ENCODE measurements around the gene CEP41.
"Not testable (repeated sequence)": the region's sequence is repeated elsewhere in the genome, so short reads cannot be mapped to it uniquely, and the experiment has no call there.

The CEP41 gene

DNA sequence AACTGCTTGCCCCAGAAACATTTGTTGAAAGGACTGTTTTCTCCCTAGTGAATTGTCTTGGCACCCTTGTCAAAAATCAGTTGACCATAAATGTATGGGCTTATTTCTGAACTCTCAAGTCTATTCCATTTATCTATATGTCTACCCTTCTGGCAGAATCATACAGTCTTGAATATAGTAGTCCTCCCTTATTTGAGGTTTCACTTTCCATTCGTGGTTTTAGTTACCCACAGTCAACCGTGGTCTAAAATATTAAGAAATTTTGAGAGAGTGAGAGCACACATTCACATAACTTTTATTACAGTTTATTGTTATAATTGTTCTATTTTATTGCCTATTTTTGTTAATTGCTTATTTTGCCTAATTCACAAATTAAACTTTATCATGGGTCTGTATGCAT is 17.4 kb upstream of the CEP41 start:
- no peak for DNase-seq

DNA sequence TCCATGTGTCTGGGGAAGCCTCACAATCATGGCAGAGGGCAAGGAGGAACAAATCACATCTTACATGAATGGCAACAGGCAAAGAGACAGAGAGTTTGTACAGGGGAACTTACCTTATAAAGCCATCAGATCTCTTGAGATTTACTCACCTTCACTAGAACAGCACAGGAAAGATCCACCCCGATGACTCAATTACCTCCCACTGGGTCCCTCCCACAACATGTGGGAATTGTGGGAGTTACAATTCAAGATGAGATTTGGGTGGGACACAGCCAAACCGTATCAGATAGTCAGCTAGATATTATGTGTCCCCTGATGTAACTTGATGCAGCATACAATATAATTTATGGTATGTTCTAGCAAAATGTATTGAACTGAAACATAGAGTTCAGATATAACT is 14.1 kb upstream of the CEP41 start:
- no peak for DNase-seq

DNA sequence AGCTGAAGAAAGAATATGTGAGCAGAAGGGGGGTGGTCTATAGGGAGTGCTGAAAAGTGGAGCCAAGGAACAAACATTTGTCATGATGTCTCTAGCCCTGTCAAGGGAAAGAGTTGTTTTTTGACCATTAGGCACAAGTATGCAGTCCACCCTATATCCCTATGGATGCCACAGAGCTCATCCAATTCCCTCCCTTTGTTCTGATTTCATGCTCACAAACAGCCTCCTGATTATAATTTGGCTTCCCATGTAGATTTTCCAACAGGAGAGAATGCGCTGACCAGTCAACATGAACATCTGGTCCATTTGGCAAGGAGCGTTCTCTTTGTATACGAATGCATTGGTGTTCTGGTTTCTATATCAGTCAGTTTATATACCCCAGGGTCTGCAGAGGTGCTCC is 12.1 kb upstream of the CEP41 start:
- no peak for DNase-seq

DNA sequence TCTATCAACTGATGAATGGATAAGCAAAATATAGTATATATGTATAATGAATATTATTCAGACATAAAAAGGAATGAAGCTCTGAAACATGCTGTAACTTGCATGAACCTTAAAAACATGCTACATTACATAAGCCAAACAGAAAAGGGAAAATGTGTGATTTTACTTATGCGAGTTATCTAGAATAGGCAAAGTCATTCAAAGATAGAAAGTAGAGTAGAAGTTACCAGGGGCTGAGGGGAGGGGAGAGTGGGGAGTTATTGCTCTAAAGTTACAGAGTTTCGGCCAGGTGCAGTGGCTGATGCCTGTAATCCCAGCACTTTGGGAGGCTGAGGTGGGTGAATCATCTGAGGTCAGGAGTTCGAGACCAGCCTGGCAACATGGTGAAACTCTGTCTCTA is 10.5 kb upstream of the CEP41 start:
- DNase-seq = not testable (repeated sequence)

DNA sequence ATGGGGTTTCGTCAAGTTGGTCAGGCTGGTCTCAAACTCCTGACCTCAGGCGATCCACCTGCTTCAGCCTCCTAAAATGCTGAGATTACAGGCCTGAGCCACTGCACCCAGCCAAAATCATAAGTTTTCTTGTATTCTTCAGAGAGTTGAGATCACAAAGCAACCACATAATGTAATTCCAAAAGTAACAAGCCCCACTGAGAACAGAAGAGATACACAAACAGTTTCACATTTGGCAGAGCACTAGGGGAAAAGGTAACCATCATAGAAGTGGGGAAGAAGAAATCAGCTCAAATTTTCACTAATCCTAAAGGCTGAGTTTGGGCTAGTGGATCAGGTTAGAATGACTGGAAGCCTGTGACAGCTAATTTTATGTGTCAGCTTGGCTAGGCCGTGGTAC is 5.4 kb upstream of the CEP41 start:
- DNase-seq = no peak

DNA sequence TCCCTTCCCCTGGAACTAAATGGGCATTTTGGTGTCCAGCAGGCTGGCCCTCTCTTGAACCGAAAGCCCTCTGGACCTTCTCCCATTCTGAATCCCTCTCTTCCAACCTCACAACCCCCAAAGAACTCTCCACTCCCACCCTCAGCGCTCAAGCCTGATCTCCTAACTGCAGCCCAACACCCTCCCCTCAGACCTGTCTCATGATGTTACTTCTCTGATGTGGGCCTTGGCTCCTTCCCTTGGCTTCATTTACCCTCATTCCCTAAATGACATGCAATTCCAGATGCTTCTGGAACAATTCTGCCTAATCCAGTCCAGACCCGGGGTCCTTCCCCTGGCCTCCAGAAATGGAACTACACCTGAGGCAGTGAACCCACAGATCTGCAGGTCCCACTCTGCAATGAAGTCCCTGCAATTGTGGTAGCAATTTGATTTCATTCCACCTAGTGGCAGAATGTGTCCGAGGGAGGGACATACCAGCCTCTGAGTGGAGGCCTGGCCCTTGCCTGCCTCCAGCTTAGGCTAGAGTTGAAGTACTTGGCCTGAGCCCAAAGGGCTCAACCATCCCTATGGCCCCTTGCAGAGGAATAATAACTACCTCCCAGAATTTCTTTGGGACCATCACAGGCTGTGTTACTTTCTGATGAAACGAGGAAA is 4.1 kb upstream of the CEP41 start:
- no peak for DNase-seq

DNA sequence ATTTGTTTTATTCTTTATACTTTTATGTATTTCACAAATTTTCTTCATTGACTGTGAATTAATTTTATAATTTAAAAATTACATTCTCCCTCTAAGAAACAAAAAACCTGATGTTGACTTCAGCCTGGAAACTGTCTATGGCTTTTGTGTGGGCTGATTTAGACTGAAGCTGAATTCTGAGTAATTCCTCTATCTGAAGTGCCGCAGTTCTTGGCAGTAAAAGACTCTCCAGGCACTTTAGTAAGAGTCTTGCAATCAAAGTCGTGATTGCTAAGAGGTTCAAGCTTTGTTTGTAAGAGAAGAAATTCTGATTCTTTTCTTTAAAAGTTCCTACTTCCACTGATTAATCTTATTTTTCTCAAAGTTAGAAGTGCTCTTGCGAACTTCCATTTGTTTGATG is 3.4 kb upstream of the CEP41 start:
- DNase-seq = no peak

DNA sequence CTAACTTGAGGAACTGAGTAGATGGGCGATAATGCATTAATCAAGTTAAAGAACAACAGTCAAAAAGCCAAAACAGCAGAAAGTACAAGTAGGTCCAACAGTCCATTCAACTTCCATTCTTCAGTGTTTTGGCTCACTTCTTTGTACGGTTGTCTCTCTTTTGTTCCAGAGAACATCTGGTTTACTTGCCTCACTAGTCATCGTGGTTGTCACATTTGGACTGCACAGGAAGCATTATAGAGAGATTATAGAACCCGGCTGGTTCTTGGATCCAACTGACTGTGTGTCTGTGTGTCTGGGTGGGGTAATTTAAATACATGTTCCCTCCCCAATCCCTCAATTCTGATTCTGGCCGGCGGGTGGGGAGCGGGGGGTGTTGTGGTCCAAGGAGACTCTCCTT is 1.8 kb upstream of the CEP41 start:
- DNase-seq = no peak

DNA sequence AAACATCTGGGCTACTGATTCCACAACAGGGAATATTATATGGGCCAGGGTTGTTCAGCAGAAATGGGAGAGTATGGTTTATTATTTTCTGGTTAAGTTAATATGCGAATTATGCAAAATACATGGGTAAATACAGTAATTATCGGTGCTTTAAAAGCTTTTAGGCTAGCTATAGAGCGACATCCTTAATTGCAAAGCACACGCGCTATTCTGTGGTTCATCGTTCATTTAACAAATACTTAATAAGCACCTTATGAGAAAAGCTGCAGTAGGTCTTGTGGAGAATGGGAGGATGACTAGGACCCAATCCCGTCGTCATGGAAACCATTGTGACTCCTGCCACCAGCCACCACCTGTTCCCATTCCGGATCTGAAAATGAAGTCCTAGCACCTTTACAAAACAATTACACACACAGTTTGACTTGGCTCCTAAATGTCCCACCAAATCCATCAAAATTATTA is 623 bp upstream of the CEP41 start:
- DNase-seq = no peak

DNA sequence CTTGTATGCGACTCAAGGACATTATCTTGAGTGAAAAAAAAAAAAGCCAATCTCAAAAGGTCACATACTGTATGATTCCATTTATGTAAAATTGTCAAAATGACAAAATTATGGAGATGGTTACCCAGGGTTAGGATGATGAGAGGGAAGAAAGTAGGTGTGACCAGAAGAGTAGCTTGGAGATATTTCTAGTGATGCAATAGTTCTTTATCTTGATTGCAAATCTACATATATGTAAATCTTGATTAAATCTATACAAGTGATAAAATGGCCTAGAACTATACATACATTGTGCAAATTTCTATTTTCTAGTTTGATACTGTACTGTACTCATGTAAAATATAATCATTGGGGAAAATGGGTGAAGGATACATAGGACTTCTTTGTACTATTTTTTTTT is 4.6 kb downstream of the CEP41 start:
- no peak for DNase-seq

DNA sequence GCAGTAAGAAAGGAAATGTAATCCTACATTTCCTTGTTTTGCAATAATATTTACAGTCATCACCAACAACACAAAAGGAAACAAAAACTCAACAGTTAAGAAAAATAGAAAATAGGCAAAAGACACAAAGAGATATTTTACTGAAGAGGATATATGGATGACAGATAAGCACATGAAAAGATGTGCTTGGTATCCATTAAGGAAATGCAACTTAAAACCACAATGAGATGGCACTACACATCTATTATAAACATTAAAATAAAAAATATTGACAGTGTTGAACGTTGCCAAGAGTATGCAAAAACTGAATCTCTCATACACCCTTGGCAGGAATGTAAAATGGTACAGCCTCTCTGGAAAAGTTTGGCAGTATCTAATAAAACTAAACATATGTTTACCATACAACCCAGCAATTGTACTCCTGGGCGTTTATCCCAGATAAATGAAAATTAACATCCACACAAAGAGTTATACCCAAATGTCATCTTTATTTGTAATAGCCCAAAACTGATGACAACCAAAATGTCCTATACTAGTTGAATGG is 5.4 kb downstream of the CEP41 start:
- DNase-seq = no peak

DNA sequence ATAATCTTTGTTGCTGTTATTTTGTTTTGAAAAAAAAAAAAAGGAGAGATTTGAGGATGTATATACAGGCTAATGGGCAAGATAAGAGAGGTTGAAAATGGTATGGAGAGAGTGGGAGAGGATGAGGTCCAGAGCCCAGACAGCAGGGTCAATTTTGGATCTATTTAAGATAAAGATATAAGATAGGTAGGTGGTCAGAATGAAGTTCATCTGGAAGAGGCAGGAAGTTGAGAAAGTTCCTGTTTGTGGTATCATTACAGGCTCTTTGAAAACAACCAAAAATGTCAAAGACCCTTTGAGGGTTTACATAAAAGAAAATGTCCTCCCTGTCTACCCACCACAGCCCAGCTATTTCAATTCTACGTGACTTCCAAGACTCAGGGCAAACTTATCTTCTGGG is 7.5 kb downstream of the CEP41 start:
- no peak for DNase-seq

DNA sequence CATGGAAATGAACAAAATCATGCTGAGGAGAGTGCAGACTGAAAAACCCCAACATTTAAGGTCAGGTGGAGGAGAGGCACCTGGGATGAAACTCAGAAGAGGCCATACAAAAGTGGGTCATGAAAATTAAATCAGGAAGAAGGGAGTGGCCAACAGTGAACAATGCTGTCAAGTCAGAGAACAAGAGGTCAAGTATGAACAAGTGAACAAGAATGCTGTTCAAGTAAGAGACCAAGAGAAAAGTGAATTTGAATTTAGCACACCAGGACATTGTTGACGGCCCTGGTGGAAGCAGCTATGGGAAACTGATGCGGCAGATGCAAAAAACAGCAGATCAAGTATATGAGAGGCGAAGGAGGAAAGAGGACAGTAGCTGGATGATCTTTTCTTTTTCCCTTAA is 7.9 kb downstream of the CEP41 start:
- DNase-seq = no peak

DNA sequence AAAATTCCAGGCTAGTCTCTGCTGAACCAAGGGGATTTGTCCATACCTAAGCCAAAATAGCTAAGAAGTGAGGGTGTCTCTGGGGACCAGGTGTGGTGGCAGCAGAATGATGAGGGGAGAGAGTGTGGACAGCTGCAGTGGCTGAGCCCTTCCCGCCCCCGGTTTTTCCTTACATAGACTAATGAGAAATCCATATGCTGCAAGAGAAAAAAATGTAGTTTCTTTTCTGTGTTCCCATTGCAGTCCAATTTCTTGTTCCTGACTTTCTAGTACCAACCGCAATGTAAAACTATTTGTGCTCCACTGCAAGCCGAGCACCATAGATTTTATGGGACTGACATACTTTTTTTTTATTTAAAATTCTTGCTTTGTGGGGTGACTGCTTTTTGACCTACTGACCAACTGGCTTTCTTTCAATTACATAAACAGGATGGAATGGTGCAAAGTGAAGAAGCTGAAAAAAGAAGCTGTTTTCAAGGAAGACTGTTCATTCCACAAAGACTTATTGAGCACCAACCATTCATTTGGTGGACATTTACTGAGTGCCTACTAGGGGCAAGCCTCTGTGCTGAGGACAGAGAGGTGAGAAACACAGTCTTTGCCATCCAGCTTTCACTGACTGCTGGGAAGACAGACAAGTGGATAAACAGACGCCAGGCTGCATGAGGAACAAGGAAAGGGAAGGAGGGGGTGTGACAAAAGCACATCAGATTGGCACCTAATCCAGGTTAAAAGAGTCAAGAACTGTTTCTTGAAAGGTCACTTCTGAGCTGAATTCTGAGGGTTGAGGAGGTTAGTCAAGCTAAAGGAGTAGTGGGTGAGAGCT is 9.8 kb downstream of the CEP41 start:
- DNase-seq = no peak

DNA sequence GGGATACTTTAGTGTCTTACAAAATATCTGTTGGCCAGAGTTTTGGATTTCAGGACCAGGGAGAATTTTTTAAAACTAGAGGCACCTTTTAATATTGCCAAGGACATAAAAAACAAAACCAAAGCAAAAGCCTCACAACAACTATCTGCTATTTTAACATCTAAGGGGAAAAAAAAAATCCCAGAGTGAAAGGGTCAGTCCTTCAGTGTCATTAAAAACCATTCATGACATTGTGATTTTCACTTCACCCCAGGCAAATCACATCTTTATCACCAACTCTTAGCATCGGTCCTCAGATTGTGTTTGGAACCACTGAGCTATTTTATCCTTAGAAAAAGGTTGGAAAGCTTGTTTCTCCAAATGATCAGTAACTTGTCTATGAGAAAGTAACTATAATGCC is 10.7 kb downstream of the CEP41 start:
- DNase-seq = no peak

DNA sequence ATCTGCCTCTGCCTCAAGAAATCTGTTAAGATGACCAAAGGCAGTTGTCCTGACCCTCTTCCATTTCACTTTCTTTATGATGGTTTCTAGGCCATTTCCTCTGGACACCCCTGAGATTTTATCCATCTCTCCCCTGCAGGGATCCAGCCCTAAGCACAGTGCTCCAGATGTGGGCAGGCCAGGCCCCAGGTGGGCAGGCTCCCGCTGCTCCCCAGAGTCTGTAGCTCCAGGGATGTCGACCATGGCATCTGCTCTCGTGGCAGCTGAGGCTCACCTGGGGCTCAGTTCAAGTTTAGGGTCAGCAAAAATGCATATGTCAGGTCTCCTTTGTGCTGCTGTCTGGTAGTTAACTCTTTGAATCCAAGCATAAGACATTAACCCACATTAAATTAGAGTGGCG is 11.8 kb downstream of the CEP41 start:
- no peak for DNase-seq

DNA sequence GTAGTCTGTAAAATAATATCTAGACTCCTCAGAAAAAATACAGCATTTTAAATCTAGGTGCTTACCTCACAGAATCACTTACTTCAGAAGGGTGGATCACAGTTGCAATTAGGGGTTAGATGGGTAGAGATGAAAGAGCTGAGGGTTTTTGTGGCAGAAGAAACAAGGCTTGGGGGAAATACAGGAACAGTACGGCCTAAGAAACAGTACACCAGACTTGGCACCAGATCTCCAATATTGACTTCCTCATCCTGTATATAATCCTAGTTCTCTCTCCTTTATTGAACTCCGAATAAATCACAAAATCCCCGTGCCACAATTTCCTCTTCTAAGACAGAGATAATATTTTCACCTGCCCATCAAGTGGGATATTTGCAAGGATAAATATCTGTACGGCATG is 14.3 kb downstream of the CEP41 start:
- no peak for DNase-seq

DNA sequence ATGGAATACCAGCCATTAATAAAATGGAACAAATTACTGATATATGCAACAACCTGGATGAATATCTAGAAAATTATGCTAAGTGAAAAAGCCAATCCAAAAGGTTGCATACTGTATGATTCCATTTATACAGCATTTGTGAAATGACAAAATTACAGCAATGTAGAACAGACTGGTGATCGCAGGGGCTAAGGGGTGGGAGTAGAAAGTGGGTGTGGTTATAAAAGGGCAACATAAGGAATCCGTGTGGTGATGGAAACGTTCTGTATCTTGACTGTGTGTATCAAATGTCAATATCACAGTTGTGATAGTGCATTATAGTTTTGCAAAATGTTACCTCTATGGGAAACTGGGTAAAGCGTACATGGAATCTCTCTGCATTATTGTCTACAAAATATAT is 15.0 kb downstream of the CEP41 start:
- no peak for DNase-seq

DNA sequence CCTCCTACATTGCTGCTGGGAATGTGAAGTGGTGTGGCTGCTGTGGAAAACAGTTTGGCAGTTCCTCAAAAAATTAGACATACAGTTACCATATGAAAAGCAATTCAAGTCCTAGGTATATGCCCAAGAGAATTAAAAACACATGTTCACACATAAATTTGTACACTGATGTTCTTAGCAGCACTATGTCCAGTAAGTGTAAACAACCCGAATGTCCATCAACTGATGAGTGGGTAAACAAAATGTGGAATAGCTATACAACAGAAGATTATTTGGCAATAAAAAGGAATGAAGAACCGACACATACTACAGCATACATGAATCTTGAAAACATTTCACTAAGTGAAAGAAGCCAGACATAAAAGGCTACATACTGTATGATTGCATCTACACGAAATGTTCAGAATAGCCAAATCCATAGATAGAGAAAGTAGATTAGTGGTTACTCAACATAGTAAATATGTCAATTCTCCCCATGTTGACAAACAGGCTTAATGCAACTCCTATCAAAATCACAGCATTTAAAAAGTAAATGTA is 17.2 kb downstream of the CEP41 start:
- DNase-seq = no peak

DNA sequence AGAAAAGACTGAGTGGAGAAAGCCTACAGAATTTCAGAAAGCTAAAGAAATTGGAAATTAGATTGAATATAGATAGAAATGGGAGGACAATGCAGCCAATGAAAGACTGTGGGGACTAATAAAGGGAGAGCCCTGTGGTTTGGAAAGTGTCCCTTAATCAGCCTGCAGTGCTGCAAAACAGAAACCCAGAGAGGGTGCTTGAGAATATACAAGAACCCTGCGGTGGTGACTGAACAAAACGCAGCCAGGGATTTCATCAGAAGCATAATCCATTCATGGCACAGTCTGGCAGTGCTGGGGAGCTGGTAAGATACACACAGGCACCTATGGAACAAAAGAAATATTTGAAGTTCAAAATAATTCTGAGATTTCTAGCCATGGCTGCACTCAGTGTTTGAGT is 19.1 kb downstream of the CEP41 start:
- DNase-seq = peak; percentile 41

DNA sequence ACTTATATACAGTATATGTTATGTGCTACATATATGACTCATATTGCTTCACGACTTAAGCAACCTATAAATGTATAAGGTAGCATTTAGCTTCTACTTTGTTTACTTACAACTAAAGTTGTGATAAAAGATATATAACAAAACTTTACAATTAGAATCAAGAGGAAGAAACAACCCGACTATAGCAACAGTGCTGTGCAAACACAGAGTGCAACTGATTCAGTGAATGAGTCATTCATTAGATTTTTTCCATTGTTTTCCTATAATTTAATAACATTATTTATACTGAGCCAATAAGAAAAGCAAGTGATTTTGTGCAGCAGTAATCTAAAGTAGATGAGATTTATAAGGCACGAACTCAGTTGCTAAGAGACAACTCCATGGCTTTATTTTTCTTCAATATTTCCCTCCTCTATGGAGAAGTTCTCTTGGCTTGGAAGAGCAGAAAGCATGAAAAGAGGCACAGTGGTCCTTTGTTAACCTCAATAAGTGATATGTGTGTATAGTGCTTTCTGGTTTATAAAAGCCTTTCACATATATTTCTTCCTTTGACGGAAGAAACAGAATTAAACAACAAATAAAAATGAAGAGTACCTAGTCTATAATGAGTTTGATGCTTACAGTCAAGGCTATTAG is 19.8 kb downstream of the CEP41 start:
- DNase-seq = no peak

DNA sequence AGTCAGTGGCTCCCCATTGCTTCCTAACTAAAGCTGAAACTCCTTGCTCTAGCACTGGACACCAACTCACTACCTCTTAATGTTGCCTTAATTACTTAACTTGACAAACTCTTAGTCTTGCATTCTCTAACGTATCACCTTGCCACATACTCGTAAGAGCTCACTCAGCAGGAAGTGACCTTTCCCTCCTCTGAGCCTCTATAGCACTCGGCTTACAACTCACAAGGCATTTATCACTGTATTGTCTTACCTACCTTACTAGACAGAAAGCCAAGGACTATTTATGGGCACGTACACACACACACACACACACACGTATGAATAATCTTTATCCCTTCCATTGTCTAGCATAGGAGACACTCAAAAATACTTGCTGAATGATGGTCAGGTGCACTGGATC is 21.2 kb downstream of the CEP41 start:
- no peak for DNase-seq

DNA sequence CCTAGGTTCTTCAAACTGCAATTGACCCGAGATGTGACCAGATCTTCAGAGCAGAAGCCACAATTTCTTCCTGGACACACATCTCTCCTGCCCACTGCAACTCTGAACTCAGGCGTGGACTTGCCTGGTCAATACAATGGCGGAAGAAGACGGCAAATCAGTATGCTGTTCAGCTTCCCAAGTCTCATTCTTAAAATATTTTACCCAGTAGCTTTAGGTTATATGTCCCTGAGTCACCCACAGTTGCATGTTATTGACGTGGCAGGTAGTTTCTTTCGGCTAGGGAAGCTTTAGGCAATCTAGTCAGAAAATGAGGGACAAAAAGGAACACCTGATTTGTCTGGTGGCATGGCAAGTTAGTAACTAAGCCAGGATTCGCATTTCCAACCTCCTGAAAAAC is 22.5 kb downstream of the CEP41 start:
- DNase-seq = no peak

DNA sequence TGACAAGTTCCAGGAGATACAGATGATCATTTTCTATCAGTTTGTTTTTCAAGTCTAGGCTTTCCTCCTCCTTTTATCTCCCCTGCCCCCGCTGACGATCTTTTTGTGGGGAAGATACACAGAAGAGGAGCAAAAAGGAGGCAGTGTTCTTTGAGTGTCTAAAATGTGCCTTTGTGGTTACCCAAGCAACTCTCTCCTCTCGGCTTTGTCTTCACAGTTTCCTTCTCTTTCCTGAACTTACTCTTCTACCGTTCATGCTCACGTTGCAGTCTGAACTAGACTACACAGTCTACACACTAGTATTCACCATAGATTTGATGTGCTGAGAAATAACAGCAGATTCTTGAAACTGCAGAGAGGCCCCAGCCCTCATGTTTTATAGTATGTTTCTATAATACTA is 23.6 kb downstream of the CEP41 start:
- DNase-seq = no peak
